Stimulated activated CD8-positive, alpha-beta memory T cell treated with anti-CD3 and anti-CD28 coated beads, Interleukin-12 subunit alpha, Interleukin-12 subunit beta, amount 100 ng/mL, for 24 hours (primary cell): Measurements from ENCODE around the gene TERC.

Experiments used
- DNase-seq: peaks from one replicate; pipeline ENCODE4 v3.0.0-alpha.2; 2020; ENCODE audit errors: extremely low read depth

Gene TERC

GRCh38 chr3:169764882-169765612 is at the start of gene TERC:
Gene TERC, minus strand, starts transcription at chr3:169765060.
- peak; percentile 81 for DNase-seq

GRCh38 chr3:169813757-169814517 is 49.1 kb upstream of the TERC start:
- DNase-seq, result peak; percentile 54

- no peak for DNase-seq
Observed at GRCh38 chr3:169813278-169813677, 48.4 kb upstream of the TERC start.

- peak; percentile 40 for DNase-seq
Observed at GRCh38 chr3:169812332-169813235, 47.7 kb upstream of the TERC start, which contains the start of the genes LRRC34 and LRRIQ4. Gene LRRC34, minus strand, starts transcription at chr3:169812904. Its CDS starts 356 bp downstream, at chr3:169812548. Gene LRRIQ4, plus strand, starts transcription at chr3:169812870. Its CDS starts 9,052 bp downstream, at chr3:169821922.

- DNase-seq, result no peak
Observed at GRCh38 chr3:169811631-169812331, 46.9 kb upstream of the TERC start.

- no peak for DNase-seq
Observed at GRCh38 chr3:169809230-169809795, 44.5 kb upstream of the TERC start.

- no peak for DNase-seq
Observed at GRCh38 chr3:169804681-169805080, 39.8 kb upstream of the TERC start.

- DNase-seq, result no peak
Observed at GRCh38 chr3:169792359-169792758, 27.5 kb upstream of the TERC start.

- no peak for DNase-seq
Observed at GRCh38 chr3:169790687-169791429, 26.0 kb upstream of the TERC start.

- no peak for DNase-seq
Observed at GRCh38 chr3:169790219-169790618, 25.4 kb upstream of the TERC start.

- DNase-seq, result no peak
Observed at GRCh38 chr3:169787791-169788190, 22.9 kb upstream of the TERC start.

- DNase-seq, result no peak
Observed at GRCh38 chr3:169787120-169787519, 22.3 kb upstream of the TERC start.

GRCh38 chr3:169781209-169781855 is 16.5 kb upstream of the TERC start:
- no peak for DNase-seq

GRCh38 chr3:169780742-169781141 is 15.9 kb upstream of the TERC start:
- no peak for DNase-seq

- no peak for DNase-seq
Observed at GRCh38 chr3:169777822-169778221, 13.0 kb upstream of the TERC start.

GRCh38 chr3:169774186-169774585 is 9.3 kb upstream of the TERC start:
- no peak for DNase-seq

- peak; percentile 82 for DNase-seq
Observed at GRCh38 chr3:169772897-169773816, 8.3 kb upstream of the TERC start, which contains the start of gene MYNN. Gene MYNN, plus strand, starts transcription at chr3:169773396. Its CDS starts 900 bp downstream, at chr3:169774296.

- DNase-seq, result no peak
Observed at GRCh38 chr3:169772305-169772896, 7.5 kb upstream of the TERC start.
